MM.1S (cell line): ENCODE data around the gene ZNF425.
A peak's percentile ranks its signal among the peaks of the same experiment; 100 is the strongest.

ENCODE experiments used
- DNase-seq: peaks from one replicate; pipeline ENCODE4 v3.0.0-alpha.2; 2015
- H2AFZ ChIP-seq: fragments of 300-600 bp; sonication (generic); 2 replicates; pipeline ENCODE4 v1.6.0; 2016; ENCODE audit warnings: antibody characterized with exemption, low read length
- H3F3A ChIP-seq: fragments of 300-600 bp; sonication (generic); 2 replicates; pipeline ENCODE4 v1.6.1; 2016; ENCODE audit warnings: mild to moderate bottlenecking, antibody characterized with exemption, low read length, moderate library complexity, mixed read lengths; ENCODE audit not compliant: insufficient read depth
- H3K27ac ChIP-seq: fragments of 300-600 bp; sonication (generic); 2 replicates; pipeline ENCODE4 v1.5.1; 2016; ENCODE audit warnings: mild to moderate bottlenecking, low read length
- H3K27me3 ChIP-seq: fragments of 300-600 bp; sonication (generic); replicated peaks from 2 replicates; pipeline ENCODE4 v1.6.0; 2016; ENCODE audit warnings: low read length; ENCODE audit not compliant: insufficient read depth
- H3K36me3 ChIP-seq: fragments of 300-600 bp; sonication (generic); replicated peaks from 2 replicates; pipeline ENCODE4 v1.6.1; 2016; ENCODE audit warnings: mild to moderate bottlenecking, low read length, mixed read lengths; ENCODE audit not compliant: insufficient read depth
- H3K4me1 ChIP-seq: fragments of 300-600 bp; sonication (generic); 2 replicates; pipeline ENCODE4 v1.6.1; 2016; ENCODE audit warnings: low read length, mixed read lengths
- H3K4me2 ChIP-seq: fragments of 300-600 bp; sonication (generic); 2 replicates; pipeline ENCODE4 v1.6.0; 2016; ENCODE audit warnings: low read depth, low read length
- H3K4me3 ChIP-seq: fragments of 300-600 bp; sonication (generic); 2 replicates; pipeline ENCODE4 v1.5.1; 2016; ENCODE audit warnings: low read length, mixed read lengths
- H3K79me2 ChIP-seq: fragments of 300-600 bp; sonication (generic); 2 replicates; pipeline ENCODE4 v1.6.1; 2016; ENCODE audit warnings: mixed run types, low read length, mixed read lengths
- H3K9ac ChIP-seq: fragments of 300-600 bp; sonication (generic); 2 replicates; pipeline ENCODE4 v1.6.1; 2016; ENCODE audit warnings: low read length, mixed read lengths
- H3K9me2 ChIP-seq: fragments of 300-600 bp; sonication (generic); replicated peaks from 2 replicates; pipeline ENCODE4 v1.6.1; 2016; ENCODE audit warnings: mild to moderate bottlenecking, low read length, mixed read lengths; ENCODE audit not compliant: insufficient read depth
- H3K9me3 ChIP-seq: fragments of 300-600 bp; sonication (generic); replicated peaks from 2 replicates; pipeline ENCODE4 v1.6.1; 2016; ENCODE audit warnings: mild to moderate bottlenecking, low read length, mixed read lengths; ENCODE audit not compliant: insufficient read depth
- H4K20me1 ChIP-seq: fragments of 300-600 bp; sonication (generic); 2 replicates; pipeline ENCODE4 v1.6.1; 2016; ENCODE audit warnings: mild to moderate bottlenecking, low read length, moderate library complexity, mixed read lengths; ENCODE audit not compliant: insufficient read depth
- EZH2 ChIP-seq: fragments of 300-600 bp; sonication (generic); optimal IDR thresholded peaks from 2 replicates; pipeline ENCODE3; 2017; ENCODE audit warnings: low read depth, mild to moderate bottlenecking, antibody characterized with exemption, low read length, mixed read lengths
- EZH2phosphoT487 ChIP-seq: fragments of 300-600 bp; sonication (generic); IDR thresholded peaks from 2 replicates; pipeline ENCODE4 v1.6.1; 2018; ENCODE audit warnings: antibody characterized with exemption, low read length
- TF ChIP-seq, protein P1 (sequence below): fragments of 300-600 bp; sonication (generic); IDR thresholded peaks from 2 replicates; pipeline ENCODE4 v1.5.1; 2016; ENCODE audit warnings: antibody characterized with exemption, low read length, mixed read lengths

Gene ZNF425

DNA sequence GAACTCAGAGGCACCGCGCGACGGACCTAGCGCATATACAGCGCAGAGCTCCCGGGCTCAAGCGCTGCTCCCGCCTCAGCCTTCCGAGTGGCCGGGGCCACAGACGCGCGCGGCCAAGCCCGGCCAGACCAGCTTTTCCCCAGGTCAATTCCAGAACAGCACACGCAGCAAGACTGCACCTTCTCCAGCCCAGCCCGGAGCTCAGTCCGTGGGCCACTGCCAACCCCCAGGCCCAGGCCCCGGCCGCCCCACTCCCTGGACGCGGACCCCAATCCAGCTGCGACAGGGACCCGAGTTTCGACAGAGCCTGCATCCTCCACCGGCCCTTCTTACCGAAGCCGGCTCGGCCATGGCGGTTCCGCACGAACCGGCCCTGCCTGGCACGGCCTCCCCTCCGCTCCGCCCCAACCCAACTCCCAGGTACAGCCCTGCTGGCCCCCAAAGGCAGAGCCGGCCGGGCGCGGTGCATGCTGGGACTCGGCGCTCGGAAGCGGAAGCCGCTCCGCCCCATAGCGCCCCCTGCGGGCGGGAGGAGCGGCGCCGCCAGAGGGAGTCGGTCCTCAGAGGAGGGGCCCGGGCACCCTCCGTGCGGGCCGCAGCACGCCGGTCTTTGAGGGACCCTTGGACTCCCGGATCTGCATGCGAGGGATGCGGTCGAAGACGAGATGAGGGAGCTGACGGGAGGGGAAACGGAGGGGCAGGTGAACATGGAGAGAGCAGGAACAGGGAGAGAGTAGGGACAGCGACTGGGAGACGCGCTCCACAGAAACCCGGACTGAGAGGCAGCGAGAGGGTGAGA, at the start of gene ZNF425:
ZNF425 (minus strand) TSS at position 462 of the 799 bp plus-strand sequence; CDS start at position 351, 111 bp downstream.
- Histone ChIP-seq H3K36me3 (peaks cover 12% of the 10 kb centered on the region), H3K9ac (peak within 1 kb of the TSS; percentile 98), H3K4me1 (peaks cover 11% of the 10 kb centered on the region), H4K20me1 (no peaks in the 10 kb centered on the region), H3F3A (peaks cover 21% of the 10 kb centered on the region), H3K4me2 (peak within 1 kb of the TSS; percentile 95), H3K9me3 (no peaks in the 10 kb centered on the region), H2AFZ (peak within 1 kb of the TSS; percentile 99), H3K27ac (peak within 1 kb of the TSS; percentile 82), H3K9me2 (no peaks in the 10 kb centered on the region), H3K27me3 (no peaks in the 10 kb centered on the region), H3K79me2 (peaks cover 32% of the 10 kb centered on the region), H3K4me3 (peak within 1 kb of the TSS; percentile 99)
- DNase-seq = peak; percentile 98
- TF ChIP-seq, protein P1, sequence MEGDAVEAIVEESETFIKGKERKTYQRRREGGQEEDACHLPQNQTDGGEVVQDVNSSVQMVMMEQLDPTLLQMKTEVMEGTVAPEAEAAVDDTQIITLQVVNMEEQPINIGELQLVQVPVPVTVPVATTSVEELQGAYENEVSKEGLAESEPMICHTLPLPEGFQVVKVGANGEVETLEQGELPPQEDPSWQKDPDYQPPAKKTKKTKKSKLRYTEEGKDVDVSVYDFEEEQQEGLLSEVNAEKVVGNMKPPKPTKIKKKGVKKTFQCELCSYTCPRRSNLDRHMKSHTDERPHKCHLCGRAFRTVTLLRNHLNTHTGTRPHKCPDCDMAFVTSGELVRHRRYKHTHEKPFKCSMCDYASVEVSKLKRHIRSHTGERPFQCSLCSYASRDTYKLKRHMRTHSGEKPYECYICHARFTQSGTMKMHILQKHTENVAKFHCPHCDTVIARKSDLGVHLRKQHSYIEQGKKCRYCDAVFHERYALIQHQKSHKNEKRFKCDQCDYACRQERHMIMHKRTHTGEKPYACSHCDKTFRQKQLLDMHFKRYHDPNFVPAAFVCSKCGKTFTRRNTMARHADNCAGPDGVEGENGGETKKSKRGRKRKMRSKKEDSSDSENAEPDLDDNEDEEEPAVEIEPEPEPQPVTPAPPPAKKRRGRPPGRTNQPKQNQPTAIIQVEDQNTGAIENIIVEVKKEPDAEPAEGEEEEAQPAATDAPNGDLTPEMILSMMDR = peak; percentile 98
- no peak for TF ChIP-seq EZH2phosphoT487

DNA sequence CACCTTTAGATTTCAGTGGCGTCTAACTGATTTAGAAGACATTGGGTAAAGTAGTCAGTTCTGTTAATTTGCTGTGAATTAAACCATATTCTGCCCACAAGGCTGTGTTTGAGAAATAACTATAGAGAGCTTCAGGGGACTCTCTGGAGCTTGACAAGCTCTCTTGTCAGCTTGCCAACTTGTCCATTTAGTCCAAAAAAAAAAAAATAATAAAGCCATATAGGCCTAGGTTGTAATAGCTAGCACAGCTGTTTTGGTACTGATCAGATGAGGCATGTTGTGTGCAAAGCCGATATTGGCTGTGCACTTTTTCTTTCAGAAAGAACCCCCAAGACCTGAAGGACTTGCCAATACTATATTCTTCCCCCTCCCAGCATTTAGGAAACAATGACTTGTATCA, 49.0 kb upstream of the ZNF425 start:
- H3K36me3 ChIP-seq = 0 out of 2 replicates have a peak, but pooled peaks cover 5% of the 10 kb centered on the region
- H3K9me3 ChIP-seq = no peaks in the 10 kb centered on the region
- H3K4me2 ChIP-seq = no peak overlapping the region
- H3K27me3 ChIP-seq = no peaks in the 10 kb centered on the region
- H3F3A ChIP-seq = no peaks in the 10 kb centered on the region
- no peaks in the 10 kb centered on the region for H4K20me1 ChIP-seq
- no peaks in the 10 kb centered on the region for H3K9me2 ChIP-seq
- no peak overlapping the region for H3K27ac ChIP-seq
- H3K9ac ChIP-seq = no peak overlapping the region
- H2AFZ ChIP-seq = no peak overlapping the region
- TF ChIP-seq, protein P1 = no peak
- TF ChIP-seq EZH2phosphoT487 (no peak), EZH2 (no peak)
- H3K4me1 ChIP-seq = no peaks in the 10 kb centered on the region
- H3K4me3 ChIP-seq = no peak overlapping the region
- H3K79me2 ChIP-seq = no peaks in the 10 kb centered on the region
- DNase-seq = no peak

GRCh38 chr7:149172534-149172920, 46.4 kb upstream of the ZNF425 start:
- H3K27ac ChIP-seq = no peak overlapping the region
- no peaks in the 10 kb centered on the region for H3K9me3 ChIP-seq
- H4K20me1 ChIP-seq = no peaks in the 10 kb centered on the region
- TF ChIP-seq EZH2phosphoT487 = no peak
- no peak overlapping the region for H3K4me3 ChIP-seq
- H3K79me2 ChIP-seq = no peaks in the 10 kb centered on the region
- peaks cover 7% of the 10 kb centered on the region; the same call in 1 of the 2 replicates for H3K36me3 ChIP-seq
- no peaks in the 10 kb centered on the region for H3K9me2 ChIP-seq
- no peaks in the 10 kb centered on the region for H3K27me3 ChIP-seq
- H3F3A ChIP-seq = no peaks in the 10 kb centered on the region
- H3K4me1 ChIP-seq = no peaks in the 10 kb centered on the region
- no peak overlapping the region for H3K4me2 ChIP-seq
- DNase-seq = no peak
- no peak overlapping the region for H3K9ac ChIP-seq
- no peak overlapping the region for H2AFZ ChIP-seq

DNA sequence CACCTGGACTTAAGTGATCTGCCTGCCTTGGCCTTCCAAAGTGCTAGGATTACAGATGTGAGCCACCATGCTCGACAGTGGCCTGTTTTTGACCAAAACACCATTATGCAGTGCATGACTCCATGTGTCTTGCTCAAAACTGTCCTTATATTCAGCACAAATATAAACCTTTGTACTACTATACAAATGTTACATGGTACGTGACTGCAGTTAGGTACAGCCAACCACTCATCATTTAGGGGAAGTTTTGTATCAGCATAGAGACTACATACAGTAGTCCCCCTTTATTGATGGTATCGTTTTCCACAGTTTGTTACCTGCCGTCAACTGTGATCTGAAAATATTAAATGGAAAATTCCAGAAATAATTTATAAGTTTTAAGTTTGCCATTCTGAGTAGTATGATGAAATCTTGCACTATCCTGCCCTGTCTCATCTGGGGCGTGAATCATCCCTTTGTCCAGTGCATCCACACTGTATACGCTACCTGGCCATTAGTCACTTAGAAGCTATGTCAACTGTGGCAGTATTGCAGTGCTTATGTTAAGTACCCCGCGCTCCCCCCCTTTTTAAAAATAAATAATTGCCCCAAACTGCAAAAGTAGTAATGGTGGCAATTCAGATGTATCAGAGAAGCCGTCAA, 45.9 kb upstream of the ZNF425 start:
- no peak overlapping the region for H3K27ac ChIP-seq
- H3K79me2 ChIP-seq = no peaks in the 10 kb centered on the region
- no peak for TF ChIP-seq EZH2phosphoT487
- TF ChIP-seq, protein P1 = no peak
- no peak for TF ChIP-seq EZH2
- H3K4me1 ChIP-seq = no peaks in the 10 kb centered on the region
- no peak for DNase-seq
- H3K4me3 ChIP-seq = no peak overlapping the region
- no peak overlapping the region for H3K9ac ChIP-seq
- no peaks in the 10 kb centered on the region for H3K9me3 ChIP-seq
- H3K27me3 ChIP-seq = no peaks in the 10 kb centered on the region
- peaks cover 7% of the 10 kb centered on the region; the same call in 1 of the 2 replicates for H3K36me3 ChIP-seq
- H3K4me2 ChIP-seq = no peak overlapping the region
- no peaks in the 10 kb centered on the region for H3F3A ChIP-seq
- H3K9me2 ChIP-seq = no peaks in the 10 kb centered on the region
- H2AFZ ChIP-seq = no peak overlapping the region
- no peaks in the 10 kb centered on the region for H4K20me1 ChIP-seq
